Measurements from ENCODE around the gene TRAF1. TPM values are rescaled to one million over a fixed set of nuclear protein-coding genes. Genes with fewer than 3 reads are reported as not detected.

Gene TRAF1
- total RNA-seq, 1 experiment from 2014 or later: 1.7 TPM

DNA sequence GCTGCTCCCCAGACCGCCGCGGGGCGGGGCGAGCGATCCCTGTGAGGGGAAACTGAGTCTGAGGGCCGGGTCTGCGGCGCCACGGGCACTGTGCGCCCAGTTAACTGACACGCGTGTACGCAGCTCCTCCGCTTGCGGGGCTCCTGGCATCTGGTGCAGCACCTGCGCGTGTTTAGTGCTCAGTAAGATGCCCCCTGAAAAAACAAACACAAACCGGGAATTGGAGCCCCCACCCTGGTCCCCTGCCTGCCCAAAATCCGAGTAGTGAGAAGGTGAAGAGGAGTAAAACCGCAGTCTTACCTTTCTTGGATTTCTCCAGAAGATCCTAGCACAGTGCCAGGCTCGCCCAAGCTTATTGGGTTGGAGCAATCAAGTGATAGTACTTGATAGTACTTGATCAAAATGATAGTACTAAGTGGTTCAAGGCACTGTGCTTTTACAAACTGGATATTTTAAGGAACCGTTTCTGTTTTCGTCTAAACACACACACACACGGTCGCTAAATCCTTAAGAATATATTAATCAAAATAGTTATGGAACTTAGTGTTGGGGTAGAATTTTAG, 2.7 kb upstream of the TRAF1 start:
- ATAC-seq: peak; percentile 24
- ChIA-PET CTCF (no interaction called here), POLR2A (interaction anchor here (1.2 kb wide), 1 partner anchor 100 kb away, joined by 3 read pairs; no protein-coding TSS in a partner anchor), RAD21 (ENCODE audit: low non-redundant PET in 1 of 2, low total read pairs in 2 of 2, uncharacterized antibody in 2 of 2, unreplicated experiment in 2 of 2) (no interaction called here)
- Histone ChIP-seq H3K27ac (ENCODE audit: low read depth, low read length) (peak overlapping the region; percentile 33; the same call in 1 of the 2 replicates), H3K9ac (ENCODE audit: low read length) (peak overlapping the region; percentile 59), H3K36me3 (ENCODE audit: control insufficient read depth in 1 of 2, insufficient read depth in 2 of 2, low read length in 2 of 2) (no peaks in the 10 kb centered on the region), H3K79me2 (ENCODE audit: insufficient read depth, low read length) (no peaks in the 10 kb centered on the region), H3K4me2 (ENCODE audit: low read length) (peak overlapping the region; percentile 79), H3K4me3 (replicated peaks in 1 of 2; ENCODE audit: low read depth in 1 of 2, low read length in 2 of 2) (peak overlapping the region; percentile 42 to 58), H2AFZ (ENCODE audit: low read depth, low read length, poor library complexity, severe bottlenecking) (peak overlapping the region; percentile 85), H3K27me3 (ENCODE audit: insufficient read depth, low read length) (no peaks in the 10 kb centered on the region), H3K9me2 (ENCODE audit: insufficient read depth) (no peaks in the 10 kb centered on the region), H3K9me3 (ENCODE audit: control insufficient read depth in 1 of 2, insufficient read depth in 1 of 2, low read depth in 1 of 2, low read length in 2 of 2) (no peaks in the 10 kb centered on the region), H4K20me1 (ENCODE audit: insufficient read depth) (no peaks in the 10 kb centered on the region), H3K4me1 (ENCODE audit: control insufficient read depth in 1 of 2, insufficient read depth in 2 of 2, low read length in 2 of 2) (peaks cover 4 to 17% of the 10 kb centered on the region in 2 experiments; a peak in 2 of 4 replicates)
- DNase-seq (ENCODE audit: low read depth, low spot score): no peak
- no TSS peak for BruUV-seq (replicated peaks)
- no peak for TF ChIP-seq MAX (IDR thresholded peaks at IDR 0.05)
- TF ChIP-seq ZFX (IDR thresholded peaks at IDR 0.05): 0 out of 2 replicates have a peak, but pooled peaks have one; percentile 6
- intact Hi-C loops (cut with micrococcal nuclease): no loop called here

- intact Hi-C loops (cut with micrococcal nuclease): no loop called here
- Histone ChIP-seq H3K36me3 (ENCODE audit: control insufficient read depth in 1 of 2, insufficient read depth in 2 of 2, low read length in 2 of 2) (no peaks in the 10 kb centered on the region), H3K4me3 (replicated peaks in 1 of 2; ENCODE audit: low read depth in 1 of 2, low read length in 2 of 2) (peak overlapping the region; percentile 42 to 58), H3K4me1 (ENCODE audit: control insufficient read depth in 1 of 2, insufficient read depth in 2 of 2, low read length in 2 of 2) (peaks cover 4 to 17% of the 10 kb centered on the region in 2 experiments; a peak in 2 of 4 replicates), H3K4me2 (ENCODE audit: low read length) (peak overlapping the region; percentile 79), H3K9ac (ENCODE audit: low read length) (peak overlapping the region; percentile 59), H3K27ac (ENCODE audit: low read depth, low read length) (peak overlapping the region; percentile 47; the same call in 1 of the 2 replicates), H3K9me3 (ENCODE audit: control insufficient read depth in 1 of 2, insufficient read depth in 1 of 2, low read depth in 1 of 2, low read length in 2 of 2) (no peaks in the 10 kb centered on the region), H4K20me1 (ENCODE audit: insufficient read depth) (no peaks in the 10 kb centered on the region), H3K79me2 (ENCODE audit: insufficient read depth, low read length) (no peaks in the 10 kb centered on the region), H3K27me3 (ENCODE audit: insufficient read depth, low read length) (no peaks in the 10 kb centered on the region), H3K9me2 (ENCODE audit: insufficient read depth) (no peaks in the 10 kb centered on the region), H2AFZ (ENCODE audit: low read depth, low read length, poor library complexity, severe bottlenecking) (peak overlapping the region; percentile 85)
- POLR2A ChIA-PET: interaction anchor here (1.2 kb wide), 1 partner anchor 101 kb away, joined by 3 read pairs; no protein-coding TSS in a partner anchor
- peak; percentile 5 for TF ChIP-seq YY1 (IDR thresholded peaks at IDR 0.05; ENCODE audit: extremely low read depth, insufficient replicate concordance, low read depth, low read length)
- TF ChIP-seq POLR2AphosphoS5 (IDR thresholded peaks at IDR 0.05; ENCODE audit: low read depth, low read length): peak; percentile 67
- TF ChIP-seq ZFX (IDR thresholded peaks at IDR 0.05): peak; percentile 53
- no peak for TF ChIP-seq TCF7L2 (IDR thresholded peaks at IDR 0.05; ENCODE audit: borderline replicate concordance, extremely low read depth, insufficient read depth, insufficient read length)
- peak; percentile 40; the same call in 1 of the 2 replicates for TF ChIP-seq EGR1 (IDR thresholded peaks at IDR 0.05; ENCODE audit: low read depth)
- CTCF ChIA-PET: no interaction called here
- no TSS peak for BruUV-seq (replicated peaks)
- RAD21 ChIA-PET (ENCODE audit: low non-redundant PET in 1 of 2, low total read pairs in 2 of 2, uncharacterized antibody in 2 of 2, unreplicated experiment in 2 of 2): no interaction called here
- ATAC-seq: peak; percentile 87
- no peak for DNase-seq (ENCODE audit: low read depth, low spot score)
Measured at GRCh38 chr9:120928483-120929228, 2.1 kb upstream of the TRAF1 start.
